K562 (cell line): ENCODE results near the gene PLSCR5. TPM values are rescaled to one million over a fixed set of nuclear protein-coding genes. Genes with fewer than 3 reads are reported as not detected.

Experiments used
- BCL6 ChIP-seq: fragments of 250-450 bp; sonication (Bioruptor Pico); IDR thresholded peaks from 2 replicates; pipeline ENCODE4 v1.4.0; 2020
- BRD4 ChIP-seq: fragments of 200-600 bp; sonication (generic); IDR thresholded peaks from 2 replicates; pipeline ENCODE4 v1.6.1; 2017; ENCODE audit warnings: inconsistent platforms
- GATAD2B ChIP-seq: fragments of 450-650 bp; IDR thresholded peaks from 2 replicates; pipeline ENCODE4 v1.6.1; 2017; ENCODE audit warnings: mild to moderate bottlenecking, borderline replicate concordance
- MCM7 ChIP-seq, 2 experiments: fragments of 450-650 bp; IDR thresholded peaks; 2 replicates each; pipeline ENCODE4 v1.6.1; 2016 to 2018
- NCOA2 ChIP-seq, 2 experiments: fragments of 450-650 bp; IDR thresholded peaks; 2 replicates each; pipeline ENCODE4 v1.6.1; 2018; ENCODE audit warnings: mild to moderate bottlenecking in 2 of 2, moderate library complexity in 1 of 2; ENCODE audit not compliant: partially characterized antibody in 2 of 2
- PML ChIP-seq: IDR thresholded peaks from 2 replicates; pipeline ENCODE4 v1.6.1; 2012; ENCODE audit warnings: low read length, inconsistent platforms
- PPARD ChIP-seq: fragments of 250-450 bp; sonication (Bioruptor Pico); IDR thresholded peaks from 2 replicates; pipeline ENCODE4 v1.8.0; 2022; ENCODE audit warnings: inconsistent platforms, mild to moderate bottlenecking, moderate library complexity
- RCOR1 ChIP-seq, 2 experiments: IDR thresholded peaks; 2 replicates each; pipeline ENCODE4 v1.6.1; 2012; ENCODE audit warnings: low read depth in 2 of 2, low read length in 2 of 2, borderline replicate concordance in 1 of 2, improper control_type of control experiment in 1 of 2
- TEAD4 ChIP-seq, 2 experiments: sonication (generic) in 1 of 2; formaldehyde crosslinking in 1 of 2; IDR thresholded peaks; 2 replicates each; pipeline versions ENCODE4 v1.6.1 to v1.8.0; 2012 to 2022; ENCODE audit warnings: borderline replicate concordance in 1 of 2, inconsistent platforms in 1 of 2, low read length in 1 of 2, mild to moderate bottlenecking in 1 of 2, missing genetic modification reagents in 1 of 2
- ZFX ChIP-seq: sonication (generic); formaldehyde crosslinking; IDR thresholded peaks from 2 replicates; pipeline ENCODE4 v1.8.0; 2022; ENCODE audit warnings: mild to moderate bottlenecking, missing genetic modification reagents, moderate library complexity
- ZNF766 ChIP-seq: fragments of 200-800 bp; sonication (Bioruptor generic); conservative IDR thresholded peaks from 2 replicates; pipeline ENCODE4 v1.6.1; 2016; ENCODE audit warnings: missing genetic modification characterization, missing compliant biosample characterization
- polyA plus RNA-seq, 8 experiments: library from polyadenylated mRNA; depleted of rRNA in 4 of 8; stranded (reverse) in 5 of 8; unstranded in 3 of 8; fragments of >200 nt; fragmentation: Nextera tagmentation in 2 of 8; fragmentation: Illumina TruSeq in 1 of 8; extraction: Ambion mirVana in 2 of 8; extraction: Trizol in 1 of 8; gene quantifications; 2 replicates each; pipeline versions ENCODE4 v1.2.1 to v1.2.3, GENCODE V29; 2011 to 2014; ENCODE audit warnings: inconsistent platforms in 1 of 8, missing spikeins in 1 of 8
- total RNA-seq, 7 experiments: library from RNA; depleted of rRNA in 6 of 7; stranded (reverse); fragments of >200 nt in 6 of 7; fragmentation: Illumina TruSeq in 2 of 7; extraction: Trizol in 2 of 7; gene quantifications; 2 replicates each; pipeline versions ENCODE4 v1.2.1 to v1.2.3, GENCODE V29; 2011 to 2021; ENCODE audit warnings: low replicate concordance in 1 of 7
- TF ChIP-seq, protein P1 (sequence below): fragments of 450-650 bp; formaldehyde crosslinking; IDR thresholded peaks from 2 replicates; pipeline ENCODE4 v1.4.0; 2020; ENCODE audit warnings: mild to moderate bottlenecking, mixed read lengths
- TF ChIP-seq, protein P2 (sequence below): fragments of 450-650 bp; IDR thresholded peaks from one replicate; pipeline ENCODE4 v1.6.1; 2018; ENCODE audit warnings: mild to moderate bottlenecking, moderate library complexity; ENCODE audit not compliant: partially characterized antibody

Gene PLSCR5
- total and polyA plus RNA-seq, 9 of the 15 experiments (the other 6 are each of a cell fraction or from before 2014, with no cell fraction given) = not detected

DNA sequence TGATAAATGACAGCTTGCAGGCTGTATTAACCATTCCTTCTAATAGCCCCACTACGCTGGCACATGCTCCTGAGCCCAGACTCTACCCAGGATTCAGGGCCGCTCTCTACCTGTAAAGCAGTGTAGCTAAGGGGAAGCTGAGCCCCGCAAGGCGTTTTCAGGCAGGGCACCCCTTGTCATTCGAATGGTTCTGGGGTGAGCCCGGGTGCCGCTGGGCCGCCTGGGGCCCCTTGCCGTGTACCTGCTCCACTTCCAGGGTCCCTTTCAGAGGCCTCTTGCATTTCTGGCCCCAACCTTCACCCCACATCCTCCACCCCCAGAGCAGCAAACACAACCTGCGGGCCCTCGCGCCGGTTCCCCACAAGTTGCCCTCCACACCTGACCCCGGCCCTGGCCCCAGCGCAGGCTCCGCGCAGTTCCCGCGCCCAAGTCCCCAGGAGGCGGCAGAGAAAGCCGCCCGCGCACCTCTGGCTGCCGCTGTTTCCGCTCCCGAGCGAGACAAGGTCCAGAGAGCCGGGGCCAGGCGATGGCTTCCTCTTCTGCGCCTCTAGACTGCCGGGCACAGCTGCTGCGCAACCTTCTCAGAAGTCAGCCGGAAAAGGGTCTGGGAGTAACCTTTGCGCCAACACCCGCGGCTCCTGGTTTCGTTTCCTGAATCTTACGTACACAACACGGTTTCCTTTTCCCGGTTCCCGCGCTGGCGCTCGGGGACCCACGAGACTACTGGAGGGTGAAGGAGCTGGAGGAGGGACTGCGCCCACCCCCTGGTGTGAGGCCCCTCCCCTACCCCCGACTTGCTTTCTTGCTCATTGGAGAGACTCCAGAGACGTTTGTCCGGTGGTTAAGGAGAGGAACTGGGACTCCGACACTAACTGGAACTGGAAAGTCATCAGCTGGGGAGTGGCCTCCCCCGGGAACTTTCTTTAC lies 60.9 kb downstream of the PLSCR5 start, which contains the start of gene PLSCR1 (continued):
- TF ChIP-seq PML = peak; percentile 72; the same call in 1 of the 2 replicates
- TF ChIP-seq NCOA2 (IDR thresholded peaks at IDR 0.05; ENCODE audit: partially characterized antibody in 2 of 2) = no peak
- peak; percentile 78 for TF ChIP-seq ZFX (CRISPR knock-in tag)
- TF ChIP-seq RCOR1 (IDR thresholded peaks at IDR 0.05; ENCODE audit: borderline replicate concordance in 1 of 2, low read depth in 2 of 2, low read length in 2 of 2) = peak in 1 of 2 experiments; percentile 39; a peak in 1 of 4 replicates
- TF ChIP-seq BCL6 = no peak
- no peak for TF ChIP-seq GATAD2B
- TF ChIP-seq, protein P1, sequence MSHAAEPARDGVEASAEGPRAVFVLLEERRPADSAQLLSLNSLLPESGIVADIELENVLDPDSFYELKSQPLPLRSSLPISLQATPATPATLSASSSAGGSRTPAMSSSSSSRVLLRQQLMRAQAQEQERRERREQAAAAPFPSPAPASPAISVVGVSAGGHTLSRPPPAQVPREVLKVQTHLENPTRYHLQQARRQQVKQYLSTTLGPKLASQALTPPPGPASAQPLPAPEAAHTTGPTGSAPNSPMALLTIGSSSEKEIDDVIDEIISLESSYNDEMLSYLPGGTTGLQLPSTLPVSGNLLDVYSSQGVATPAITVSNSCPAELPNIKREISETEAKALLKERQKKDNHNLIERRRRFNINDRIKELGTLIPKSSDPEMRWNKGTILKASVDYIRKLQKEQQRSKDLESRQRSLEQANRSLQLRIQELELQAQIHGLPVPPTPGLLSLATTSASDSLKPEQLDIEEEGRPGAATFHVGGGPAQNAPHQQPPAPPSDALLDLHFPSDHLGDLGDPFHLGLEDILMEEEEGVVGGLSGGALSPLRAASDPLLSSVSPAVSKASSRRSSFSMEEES = no peak
- TF ChIP-seq MCM7 (IDR thresholded peaks at IDR 0.05) = no peak
- TF ChIP-seq, protein P2, sequence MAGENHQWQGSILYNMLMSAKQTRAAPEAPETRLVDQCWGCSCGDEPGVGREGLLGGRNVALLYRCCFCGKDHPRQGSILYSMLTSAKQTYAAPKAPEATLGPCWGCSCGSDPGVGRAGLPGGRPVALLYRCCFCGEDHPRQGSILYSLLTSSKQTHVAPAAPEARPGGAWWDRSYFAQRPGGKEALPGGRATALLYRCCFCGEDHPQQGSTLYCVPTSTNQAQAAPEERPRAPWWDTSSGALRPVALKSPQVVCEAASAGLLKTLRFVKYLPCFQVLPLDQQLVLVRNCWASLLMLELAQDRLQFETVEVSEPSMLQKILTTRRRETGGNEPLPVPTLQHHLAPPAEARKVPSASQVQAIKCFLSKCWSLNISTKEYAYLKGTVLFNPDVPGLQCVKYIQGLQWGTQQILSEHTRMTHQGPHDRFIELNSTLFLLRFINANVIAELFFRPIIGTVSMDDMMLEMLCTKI = no peak
- TF ChIP-seq PPARD (CRISPR knock-in tag) = no peak
- TF ChIP-seq TEAD4 (IDR thresholded peaks at IDR 0.05; ENCODE audit: low read length) = no peak
- no peak for TF ChIP-seq TEAD4 (CRISPR knock-in tag; IDR thresholded peaks at IDR 0.05; ENCODE audit: borderline replicate concordance)
- 0 out of 2 replicates have a peak, but pooled peaks have one; percentile 26 for TF ChIP-seq ZNF766
- TF ChIP-seq BRD4 = no peak
